HG02678 (cell line): ENCODE results near the gene JDP2.

Experiments used
- ATAC-seq: cut with Tn5 transposase; IDR thresholded peaks from one replicate; pipeline ENCODE4 v1.9.1; 2021; ENCODE audit warnings: mild to moderate bottlenecking, moderate library complexity; ENCODE audit not compliant: unreplicated experiment

JDP2 gene

GRCh38 chr14:75479770-75480600 is 52.2 kb downstream of the JDP2 start:
- ATAC-seq: peak; percentile 69

DNA sequence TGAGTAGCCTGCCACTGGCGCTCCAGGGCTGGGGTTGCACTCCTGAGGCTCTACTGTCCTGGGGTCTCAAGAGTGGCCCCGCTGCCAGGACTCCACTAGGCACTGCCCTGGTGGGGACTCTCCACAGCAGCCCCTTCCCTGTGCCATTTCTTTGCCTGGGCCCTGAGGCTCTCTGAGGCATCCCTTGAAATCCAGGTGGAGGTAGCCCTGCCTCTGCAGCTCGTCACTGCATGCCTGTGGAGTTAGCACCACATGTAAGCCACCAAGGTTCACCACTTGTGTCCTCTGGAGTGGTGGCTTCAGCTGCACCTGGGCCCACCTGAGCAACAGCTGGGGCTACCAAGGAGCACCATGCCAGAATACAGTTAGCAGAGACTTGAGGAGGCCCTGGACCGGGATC is 54.5 kb downstream of the JDP2 start:
- ATAC-seq: no peak

DNA sequence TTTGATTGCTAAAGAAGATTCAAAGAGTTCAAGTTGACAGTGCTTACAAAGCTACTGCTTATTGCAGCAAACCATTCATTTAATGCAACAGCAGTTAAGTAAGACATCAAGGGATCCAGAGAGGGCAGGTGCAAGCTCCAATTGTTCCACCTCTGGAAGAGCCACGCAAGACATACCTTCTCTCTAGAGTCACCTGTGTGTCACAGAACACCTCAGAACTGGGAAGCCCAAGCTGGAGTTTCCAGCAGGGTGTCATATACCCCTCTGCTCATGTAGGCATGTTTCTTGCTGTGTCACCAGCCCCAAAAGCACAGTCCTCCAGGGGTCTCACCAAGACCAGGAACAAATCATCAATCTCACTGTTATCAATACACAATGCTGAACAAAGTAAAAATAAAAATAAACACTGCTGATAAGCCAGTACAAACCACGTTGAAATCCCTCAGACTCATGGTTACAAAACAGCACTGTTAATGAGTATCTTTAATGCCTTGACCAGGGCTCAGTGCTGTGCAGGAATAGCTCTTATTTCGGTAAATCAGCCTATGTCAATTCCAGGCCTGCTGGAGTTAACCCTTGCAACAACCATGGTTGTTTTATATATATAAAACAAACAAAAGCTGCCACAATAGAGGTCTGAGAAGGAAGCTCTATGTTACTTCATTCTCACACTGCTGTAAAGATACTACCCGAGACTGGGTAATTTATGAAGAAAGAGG is 57.0 kb downstream of the JDP2 start:
- no peak for ATAC-seq

GRCh38 chr14:75486318-75486717 is 58.5 kb downstream of the JDP2 start:
- no peak for ATAC-seq

GRCh38 chr14:75487155-75487671 is 59.4 kb downstream of the JDP2 start:
- peak; percentile 72 for ATAC-seq

DNA sequence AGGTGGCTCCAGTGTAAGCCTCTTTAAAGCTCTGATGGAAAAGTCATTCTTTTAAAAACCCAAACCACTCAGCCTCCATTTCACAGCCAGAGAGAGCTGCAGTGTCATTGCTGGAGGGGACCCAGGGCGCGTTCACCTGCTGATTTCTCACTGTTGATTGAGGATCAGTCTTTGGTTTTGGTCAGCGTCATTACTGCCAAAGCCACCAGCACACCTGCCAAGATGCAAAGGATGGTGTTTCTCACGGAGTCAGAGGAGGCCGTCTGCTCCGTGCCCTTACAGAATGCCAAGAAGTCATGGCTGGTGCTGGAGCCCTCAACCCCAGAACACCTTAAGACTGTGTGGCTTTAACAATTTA is 61.6 kb downstream of the JDP2 start:
- no peak for ATAC-seq

DNA sequence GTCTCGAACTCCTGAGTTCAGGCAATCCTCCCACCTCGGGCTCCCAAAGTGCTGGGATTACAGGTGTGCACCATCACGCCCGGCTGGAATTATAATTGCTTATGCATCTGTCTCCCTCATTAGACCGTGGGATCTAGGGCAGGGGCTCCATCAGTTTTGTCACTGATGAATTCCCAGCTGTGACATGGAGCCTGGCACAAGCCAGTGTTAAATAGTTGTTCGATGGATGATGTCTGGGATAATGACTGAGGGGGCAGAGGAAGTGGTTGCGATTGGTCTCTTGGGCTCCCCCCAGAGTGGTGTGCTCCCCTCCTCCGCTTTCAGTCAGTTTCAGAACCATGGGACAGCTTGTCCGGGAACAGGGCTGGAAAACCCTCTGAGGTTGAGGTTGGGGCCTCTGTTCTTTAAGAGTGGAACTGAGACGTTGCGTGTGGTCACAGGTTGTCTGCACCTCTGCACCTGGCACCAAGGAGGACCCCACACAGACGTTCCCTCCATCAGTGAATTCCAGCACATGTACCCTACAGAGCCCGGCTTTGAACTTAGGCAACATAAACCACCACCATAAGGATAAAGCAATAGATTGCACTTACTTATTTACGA is 63.7 kb downstream of the JDP2 start:
- no peak for ATAC-seq

GRCh38 chr14:75492832-75493591 is 65.2 kb downstream of the JDP2 start:
- no peak for ATAC-seq

GRCh38 chr14:75493592-75494087 is 65.8 kb downstream of the JDP2 start:
- no peak for ATAC-seq

GRCh38 chr14:75494896-75495295 is 67.1 kb downstream of the JDP2 start:
- ATAC-seq: no peak

- ATAC-seq: no peak
Measured at GRCh38 chr14:75495399-75495798, 67.6 kb downstream of the JDP2 start.

DNA sequence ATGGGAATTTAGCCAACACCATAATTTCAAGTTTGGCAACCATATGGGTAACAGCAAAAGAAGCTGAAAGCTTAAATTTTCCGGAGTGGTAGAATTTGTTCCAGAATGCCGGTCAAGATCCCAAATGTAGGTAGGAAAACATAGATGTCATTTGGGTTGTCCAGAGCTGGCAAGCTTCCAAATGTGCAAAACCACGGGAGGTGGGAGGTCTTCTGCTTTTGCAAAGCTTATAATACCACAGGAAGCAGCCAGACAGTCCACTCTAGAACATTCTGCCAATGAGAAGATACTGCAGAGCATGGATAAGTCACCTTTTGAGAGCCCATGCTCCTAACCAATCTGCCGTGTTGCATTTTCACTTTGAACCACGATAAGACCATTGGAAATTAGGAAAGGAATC is 68.1 kb downstream of the JDP2 start:
- no peak for ATAC-seq

GRCh38 chr14:75496755-75497154 is 68.9 kb downstream of the JDP2 start:
- no peak for ATAC-seq

GRCh38 chr14:75497191-75497590 is 69.4 kb downstream of the JDP2 start:
- peak; percentile 49 for ATAC-seq

DNA sequence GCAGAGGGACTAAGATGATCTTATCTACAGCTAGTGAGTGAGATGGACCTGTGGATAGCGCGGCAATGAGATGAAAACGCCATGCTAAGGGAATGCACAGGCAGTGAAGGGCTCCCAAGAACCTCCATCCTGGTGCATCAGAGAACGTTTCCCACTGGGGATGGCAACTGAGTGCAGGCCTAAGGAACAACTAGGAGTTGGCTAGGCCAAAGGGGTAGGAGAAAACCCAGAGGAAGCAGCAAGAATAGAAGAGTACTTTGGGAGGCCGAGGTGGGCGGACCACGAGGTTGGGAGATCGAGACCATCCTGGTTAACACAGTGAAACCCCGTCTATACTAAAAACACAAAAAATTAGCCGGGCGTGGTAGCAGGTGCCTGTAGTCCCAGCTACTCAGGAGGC is 69.9 kb downstream of the JDP2 start:
- no peak for ATAC-seq

DNA sequence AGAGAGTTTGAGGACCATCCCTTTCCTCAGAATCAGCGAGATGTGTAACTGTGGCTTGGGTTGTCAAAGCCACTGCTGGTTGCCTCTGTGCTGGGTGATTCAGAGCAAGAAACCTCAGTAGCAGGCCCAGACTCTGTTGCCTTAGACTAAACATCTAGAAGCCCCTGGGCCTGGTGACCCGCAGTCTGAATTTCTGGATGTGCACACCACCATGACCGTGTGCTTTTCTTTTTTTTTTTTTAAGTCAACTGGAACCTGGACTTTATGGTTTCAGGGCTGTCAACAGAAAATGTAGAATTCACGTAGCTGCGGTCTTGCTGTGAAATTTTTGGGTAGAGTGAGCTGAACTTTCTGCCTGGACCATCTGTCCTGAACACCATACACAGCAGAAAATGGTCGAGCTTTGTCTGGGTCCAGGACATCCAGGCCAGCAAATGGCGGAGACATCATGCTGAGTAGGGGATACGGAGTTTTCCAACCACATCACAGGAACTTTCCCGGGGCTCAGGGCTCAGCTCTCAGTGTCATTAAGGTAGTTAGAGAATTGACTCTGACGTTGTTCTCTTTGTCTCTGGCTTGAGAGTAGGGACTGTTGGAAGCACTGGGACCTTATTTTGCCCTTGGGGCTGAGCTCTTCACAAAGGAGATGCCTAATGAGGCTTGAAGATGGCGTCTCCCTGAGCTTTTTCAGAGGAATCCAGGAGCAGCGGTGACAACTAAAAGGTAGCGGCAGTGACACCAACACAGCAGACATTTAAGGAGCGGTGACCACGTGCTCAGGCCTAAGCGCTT is 71.5 kb downstream of the JDP2 start:
- ATAC-seq: peak; percentile 68

DNA sequence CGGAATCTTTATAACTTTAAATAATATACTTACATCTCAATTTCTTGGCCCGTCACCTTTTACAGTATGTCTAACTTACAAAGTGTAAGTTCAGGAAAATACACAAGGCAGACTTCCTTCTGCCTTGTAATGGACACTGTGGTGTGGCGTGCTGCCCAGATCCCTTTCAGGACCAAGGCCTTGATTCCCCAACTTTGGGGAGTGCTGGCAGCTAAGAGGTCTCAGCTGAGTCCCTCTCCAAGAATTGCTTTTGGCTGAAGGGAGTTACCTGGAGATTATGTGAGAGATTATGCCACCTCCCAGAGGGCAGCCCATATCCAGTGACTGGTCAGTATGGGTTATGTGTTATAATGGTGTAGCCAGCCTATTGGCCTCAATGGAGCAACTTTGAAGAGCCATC is 73.3 kb downstream of the JDP2 start:
- no peak for ATAC-seq

DNA sequence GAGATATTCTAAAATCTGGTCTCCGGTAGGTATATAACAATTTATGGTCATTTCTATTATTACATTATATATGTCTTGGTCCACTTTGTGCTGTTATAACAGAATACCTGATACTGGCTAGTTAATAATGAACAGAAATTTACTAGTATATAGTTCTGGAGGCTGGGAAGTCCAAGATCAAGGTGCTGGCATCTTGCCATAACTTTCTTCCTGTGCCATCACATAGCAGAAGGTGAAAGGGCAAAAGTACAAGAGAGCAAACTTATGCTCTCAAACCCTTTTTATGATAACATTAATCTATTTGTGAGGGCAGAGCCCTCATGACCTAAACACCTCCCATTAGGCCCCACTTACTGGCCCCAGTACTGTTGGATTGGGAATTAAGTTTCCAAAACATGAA is 76.6 kb downstream of the JDP2 start:
- ATAC-seq: no peak

GRCh38 chr14:75506930-75507329 is 79.1 kb downstream of the JDP2 start:
- ATAC-seq: no peak

DNA sequence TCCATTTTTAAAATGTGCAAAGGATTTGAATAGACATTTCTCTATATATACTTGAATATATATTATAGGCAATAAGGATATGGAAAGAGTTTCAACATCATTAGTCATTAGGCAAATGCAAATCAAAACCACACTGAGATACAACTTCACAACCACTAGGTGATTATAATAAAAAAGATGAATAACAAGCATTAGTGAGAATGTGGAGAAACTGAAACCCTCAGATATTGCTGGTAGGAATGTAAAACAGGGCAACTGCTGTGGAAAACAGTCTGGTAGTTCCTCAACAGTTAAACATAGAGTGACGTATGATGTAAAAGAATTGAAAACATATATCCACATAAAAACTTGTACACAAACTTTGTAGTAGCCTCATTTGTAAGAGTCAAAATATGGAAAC is 82.7 kb downstream of the JDP2 start:
- ATAC-seq: no peak
